GM03348 (cell line): Measurements from ENCODE around the gene ALDH1A3.
"Not testable (repeated sequence)": the region's sequence is repeated elsewhere in the genome, so short reads cannot be mapped to it uniquely, and the experiment has no call there.

ENCODE experiments used
- DNase-seq: peaks from one replicate; pipeline ENCODE4 v3.0.0; 2012; ENCODE audit warnings: low spot score

Gene ALDH1A3

DNA sequence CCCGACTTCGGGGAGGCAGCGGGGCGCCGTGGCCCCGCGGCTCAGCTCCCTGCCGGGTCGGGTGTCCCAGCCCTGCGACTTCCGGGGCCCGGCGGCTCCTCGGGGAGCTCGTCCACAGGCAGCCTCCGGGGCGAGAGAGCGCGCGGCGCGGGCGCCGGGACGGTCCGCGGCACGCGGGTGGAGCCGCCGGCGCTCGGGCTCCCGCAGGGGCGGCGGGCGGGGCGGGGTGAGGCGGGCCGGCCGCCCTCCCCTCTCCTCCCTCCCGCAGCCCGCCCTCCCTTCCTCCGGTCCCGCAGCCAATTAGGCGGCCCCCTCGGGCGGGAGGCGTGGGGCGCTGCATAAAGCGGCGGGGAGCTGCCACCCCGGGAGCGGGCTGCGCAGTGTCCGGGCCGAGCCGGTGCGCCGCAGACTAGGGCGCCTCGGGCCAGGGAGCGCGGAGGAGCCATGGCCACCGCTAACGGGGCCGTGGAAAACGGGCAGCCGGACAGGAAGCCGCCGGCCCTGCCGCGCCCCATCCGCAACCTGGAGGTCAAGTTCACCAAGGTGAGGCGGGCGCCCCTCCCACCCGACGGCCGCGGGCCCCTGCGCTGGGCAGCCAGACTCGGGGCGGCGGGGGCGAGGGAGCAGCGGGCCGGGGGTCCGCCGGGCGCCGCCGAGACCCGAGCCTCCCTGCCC, at the start of gene ALDH1A3:
ALDH1A3 (plus strand) TSS at position 368 of the 675 bp plus-strand sequence; CDS start at position 445, 77 bp downstream.
- DNase-seq = peak; percentile 90

DNA sequence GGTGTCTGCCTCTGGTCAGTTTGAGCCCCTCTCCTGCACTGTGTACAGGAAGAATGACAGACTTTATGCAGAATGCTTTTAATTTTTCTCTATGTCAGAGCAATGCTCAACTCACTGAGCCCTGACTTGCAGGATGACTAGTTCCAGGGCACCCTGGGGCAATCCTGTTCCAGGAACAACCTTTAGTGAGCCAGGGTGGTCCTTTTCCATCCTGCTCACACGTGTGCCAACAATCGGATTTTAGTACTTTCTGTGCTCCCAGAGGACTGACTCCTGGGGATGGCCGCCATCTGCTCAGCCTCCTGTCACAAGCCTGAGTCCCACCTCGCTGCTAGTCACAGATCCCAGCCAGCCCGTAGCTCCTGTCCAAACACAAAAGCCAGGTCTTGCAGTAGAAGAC, 48.2 kb upstream of the ALDH1A3 start:
- DNase-seq = no peak

DNA sequence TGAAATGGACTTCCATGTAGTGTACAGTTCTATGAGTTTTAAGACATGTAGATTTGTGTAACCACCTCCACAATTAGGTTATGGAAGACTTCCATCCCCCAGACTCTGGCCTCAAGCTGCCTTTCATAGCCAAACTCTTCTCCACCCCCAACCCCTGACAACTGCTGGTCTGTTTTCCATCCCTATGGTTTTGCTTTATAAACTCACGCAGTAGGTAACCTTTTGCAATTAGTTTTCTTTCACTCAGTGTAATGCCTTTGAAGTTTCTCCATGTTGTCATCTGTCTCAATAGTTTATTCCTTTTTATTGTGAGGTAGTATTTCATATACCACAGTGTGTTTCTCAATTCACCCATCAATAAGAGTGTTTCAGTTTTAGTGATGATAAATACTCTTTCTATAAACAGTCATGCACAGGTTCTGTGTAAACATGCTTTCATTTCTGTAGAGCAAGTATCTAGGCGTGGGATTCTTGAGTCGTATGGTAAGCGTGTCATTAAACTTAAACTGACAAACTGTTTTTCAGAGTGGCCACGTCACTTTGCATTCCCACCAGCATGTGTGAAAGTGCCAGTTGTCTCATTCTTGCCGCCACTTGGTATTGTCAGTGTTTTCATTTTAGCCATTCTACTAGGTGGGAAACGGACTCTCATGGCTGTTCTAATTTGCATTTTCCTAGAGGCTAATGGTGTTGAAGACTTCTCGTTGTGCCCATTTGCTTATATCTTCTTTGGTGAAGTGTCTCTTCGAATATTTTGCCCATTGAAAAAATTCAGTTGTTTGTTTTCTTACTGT, 47.3 kb upstream of the ALDH1A3 start:
- no peak for DNase-seq

DNA sequence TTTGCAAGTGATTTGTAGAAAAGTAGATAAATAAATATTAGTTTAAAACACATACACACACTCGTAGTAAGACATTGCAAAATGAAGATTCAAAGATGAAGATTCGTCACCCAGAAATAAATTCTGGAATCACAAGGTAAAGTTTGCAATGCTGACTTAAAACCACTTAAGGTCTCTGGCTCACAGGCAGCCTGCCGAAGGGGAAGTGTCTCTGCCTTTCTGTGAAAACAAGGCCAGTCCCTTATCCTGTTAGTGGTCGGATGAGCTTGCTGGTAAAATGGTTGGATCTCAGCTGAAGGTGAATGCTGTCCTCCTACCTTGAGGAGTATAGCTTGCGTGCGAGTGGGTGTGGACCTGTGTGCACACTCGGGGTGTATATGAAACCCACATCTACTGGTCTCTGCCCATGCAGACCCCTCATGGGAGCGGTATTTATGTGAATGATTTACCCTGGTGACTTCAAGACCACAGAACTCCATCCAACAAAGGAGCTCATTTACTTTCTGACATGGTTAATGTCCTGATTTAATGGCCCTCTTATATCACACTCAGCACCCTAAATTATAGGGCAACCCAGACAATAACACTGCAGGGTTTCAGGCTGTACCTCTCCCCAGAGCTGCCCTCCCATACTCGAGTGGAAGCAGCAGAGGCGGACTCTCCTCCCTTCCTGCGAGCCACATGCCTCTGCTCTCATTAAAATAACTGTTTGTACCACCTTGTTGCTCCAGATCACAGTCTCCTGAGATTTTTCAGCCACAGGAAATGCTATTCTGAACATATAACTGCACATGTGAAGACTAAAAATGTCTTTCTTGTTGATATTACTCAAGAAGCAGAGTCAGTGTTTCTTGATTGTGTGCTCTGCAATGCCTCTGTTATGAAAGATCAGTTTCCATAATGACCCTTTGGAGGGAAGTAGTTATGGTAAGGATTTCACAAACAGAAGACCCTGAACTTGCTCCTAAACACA, 45.9 kb upstream of the ALDH1A3 start:
- no peak for DNase-seq

DNA sequence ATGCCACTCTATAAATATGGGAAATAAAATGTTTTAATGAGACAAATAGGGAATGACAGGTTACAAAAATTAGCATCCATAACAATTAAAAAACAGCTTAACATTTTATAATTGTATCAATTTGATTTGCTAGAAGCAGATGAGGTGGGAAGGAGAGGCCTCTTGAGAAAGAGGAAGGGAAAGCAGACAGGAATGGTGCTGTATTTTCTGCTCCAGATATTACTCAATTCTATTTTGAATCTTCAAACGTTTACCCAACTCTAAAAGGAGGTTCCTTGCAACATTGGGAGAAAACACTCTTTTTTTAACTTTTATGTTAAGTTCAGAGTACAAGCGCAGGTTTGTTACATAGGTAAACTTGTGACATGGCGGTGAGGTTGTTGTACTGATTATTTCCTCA, 44.9 kb upstream of the ALDH1A3 start:
- no peak for DNase-seq

DNA sequence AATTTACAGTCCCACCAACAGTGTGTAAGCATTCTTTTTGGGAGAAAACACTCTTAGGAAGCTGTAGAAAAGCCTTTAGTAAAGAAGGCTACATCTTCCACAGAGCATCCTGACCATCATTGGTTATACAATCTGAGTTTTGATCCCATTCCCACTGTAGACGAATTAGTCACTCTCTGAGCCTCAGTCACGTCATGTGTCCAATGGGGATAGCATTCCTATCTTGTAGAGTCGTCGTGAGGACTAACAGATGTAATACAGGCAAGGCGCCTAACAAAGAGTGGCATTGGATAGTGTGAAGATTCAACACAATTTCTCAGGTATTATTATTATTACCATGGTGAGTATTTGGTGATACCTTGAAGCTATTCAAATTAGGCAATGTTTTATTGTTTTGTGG, 44.0 kb upstream of the ALDH1A3 start:
- no peak for DNase-seq

DNA sequence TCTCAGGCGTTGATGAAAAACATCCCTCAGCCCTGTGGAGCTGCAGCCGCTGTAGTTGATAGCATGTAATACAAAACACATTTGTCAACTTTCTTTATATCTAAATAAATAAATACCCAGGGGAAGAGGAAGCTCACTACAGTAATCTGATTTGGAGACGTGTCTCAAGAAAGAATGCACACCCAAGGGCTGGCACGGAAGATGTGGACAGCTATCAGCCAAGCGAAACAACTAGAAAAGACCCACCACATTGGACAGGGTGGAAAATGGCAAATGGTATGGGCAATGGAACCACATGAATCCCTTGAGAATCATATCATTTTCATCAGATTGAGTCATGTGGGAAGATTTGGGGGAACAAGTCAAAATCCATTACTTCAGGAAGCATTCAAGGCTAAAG, 43.1 kb upstream of the ALDH1A3 start:
- DNase-seq = no peak

DNA sequence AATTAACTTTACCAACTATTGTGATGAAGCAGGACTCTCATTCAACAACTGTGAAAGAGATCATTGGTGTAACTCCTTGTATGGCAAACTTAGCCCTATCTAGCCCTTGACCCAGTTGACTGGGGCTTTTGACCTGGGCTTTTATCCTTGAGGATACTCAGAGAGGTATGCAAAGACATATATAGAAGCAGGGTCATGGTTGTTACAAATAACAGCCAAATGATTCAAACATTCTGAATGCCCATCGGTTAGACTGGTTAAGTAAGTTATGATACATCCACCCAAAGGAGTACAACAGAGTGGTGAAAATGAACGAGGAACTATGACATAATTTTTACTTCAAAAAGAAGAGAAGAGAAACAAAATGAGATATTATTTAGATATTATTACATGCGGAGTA, 38.2 kb upstream of the ALDH1A3 start:
- no peak for DNase-seq

DNA sequence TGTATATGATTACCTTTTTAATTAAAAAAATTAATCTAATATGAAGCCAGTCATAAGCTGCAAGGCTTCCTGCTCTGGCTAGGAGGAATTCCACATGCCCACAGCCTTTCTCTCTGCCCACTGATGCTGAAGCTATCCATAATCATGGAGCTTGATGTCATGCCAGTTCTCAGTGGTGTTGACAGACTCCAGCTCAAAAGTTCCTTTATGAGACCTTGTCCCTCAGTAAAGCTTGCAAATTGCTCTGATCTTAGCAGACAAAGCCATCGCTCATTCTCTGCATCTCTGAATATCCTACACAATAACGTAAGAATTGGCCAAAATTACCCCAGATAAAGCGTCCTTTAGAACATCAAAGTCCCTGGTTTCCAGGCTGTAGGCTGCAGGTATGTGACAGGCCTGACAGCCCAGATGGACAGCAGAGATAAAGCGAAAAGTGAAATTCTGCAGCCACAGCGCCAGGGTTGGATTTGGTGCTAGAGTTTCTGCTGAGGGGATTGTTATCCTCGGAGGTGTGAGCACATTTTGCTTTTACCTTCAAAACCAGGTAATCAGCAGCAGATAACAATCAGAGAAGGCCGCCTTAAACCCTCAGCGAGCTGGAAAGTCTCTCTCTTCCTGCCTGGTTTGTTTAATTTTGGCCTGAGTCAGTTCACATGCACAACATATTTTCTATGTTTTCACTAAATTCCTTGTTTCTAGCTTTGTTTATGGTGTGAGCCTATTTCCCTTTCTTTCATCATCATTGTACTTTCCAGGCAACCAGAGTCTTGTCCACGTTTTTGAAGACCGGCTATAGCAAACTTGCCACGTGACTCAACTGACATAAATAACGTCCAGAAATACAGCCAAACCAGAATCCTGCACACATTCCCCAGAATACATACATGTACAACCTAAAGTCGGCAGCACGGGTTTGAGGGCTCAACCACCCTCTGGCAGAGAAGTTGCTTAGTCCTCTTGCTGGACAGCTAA, 36.6 kb upstream of the ALDH1A3 start:
- DNase-seq = peak; percentile 40

DNA sequence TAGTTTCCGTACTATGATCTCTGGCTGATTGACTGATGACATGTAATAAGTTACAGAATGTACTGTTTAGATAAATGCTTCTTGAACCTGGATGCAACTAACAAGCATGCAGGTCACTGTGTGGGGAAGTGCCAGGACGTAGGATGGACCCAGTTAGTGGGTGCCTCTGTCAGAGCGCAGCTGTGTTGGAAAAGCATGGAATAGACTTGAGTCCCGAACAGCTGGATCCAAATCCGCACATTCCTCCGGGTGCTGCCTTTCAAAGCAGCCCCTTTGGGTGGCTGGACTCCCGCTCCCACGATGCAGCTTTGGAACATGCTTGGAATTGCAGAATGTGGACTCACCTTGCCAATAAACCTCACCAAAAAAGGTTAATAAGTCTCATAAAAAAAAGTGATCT, 35.5 kb upstream of the ALDH1A3 start:
- no peak for DNase-seq

DNA sequence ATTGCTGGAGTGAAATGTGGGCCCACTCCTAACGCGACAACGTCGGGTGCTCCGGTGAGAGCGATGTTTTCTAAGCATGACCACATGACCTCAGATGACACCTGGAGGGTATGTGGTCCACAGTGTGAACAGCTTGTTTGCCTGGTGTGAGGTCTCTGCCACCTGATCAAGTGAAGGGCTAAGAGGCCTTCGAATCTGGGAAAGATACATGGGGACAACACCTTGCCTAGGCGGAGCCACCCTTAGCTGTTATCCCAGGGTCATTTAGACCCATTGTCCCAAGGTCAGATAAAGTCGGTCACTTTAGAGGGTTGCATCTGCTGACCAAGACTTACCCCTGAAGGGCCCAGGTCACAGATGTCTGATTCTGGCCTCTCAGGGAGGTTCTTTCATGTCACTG, 34.9 kb upstream of the ALDH1A3 start:
- DNase-seq = no peak

DNA sequence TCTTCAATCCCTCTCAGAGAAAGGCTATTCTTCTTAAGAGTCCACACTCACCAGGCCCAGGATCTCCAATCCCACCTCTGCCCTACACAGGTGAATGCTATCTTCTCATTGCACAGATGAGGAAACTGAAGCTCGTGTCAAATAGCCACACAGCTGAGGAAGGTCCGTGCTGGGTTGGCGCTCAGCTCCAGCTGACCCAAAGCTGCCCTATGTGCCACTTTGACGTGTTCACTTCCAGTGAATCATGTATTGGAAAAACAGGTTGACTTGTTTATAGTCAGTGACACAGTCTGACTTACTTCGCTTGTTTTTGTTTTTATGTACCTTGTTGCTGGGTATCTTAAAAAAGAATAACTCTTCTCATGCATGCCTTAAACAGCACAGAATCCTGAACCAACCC, 32.4 kb upstream of the ALDH1A3 start:
- no peak for DNase-seq

DNA sequence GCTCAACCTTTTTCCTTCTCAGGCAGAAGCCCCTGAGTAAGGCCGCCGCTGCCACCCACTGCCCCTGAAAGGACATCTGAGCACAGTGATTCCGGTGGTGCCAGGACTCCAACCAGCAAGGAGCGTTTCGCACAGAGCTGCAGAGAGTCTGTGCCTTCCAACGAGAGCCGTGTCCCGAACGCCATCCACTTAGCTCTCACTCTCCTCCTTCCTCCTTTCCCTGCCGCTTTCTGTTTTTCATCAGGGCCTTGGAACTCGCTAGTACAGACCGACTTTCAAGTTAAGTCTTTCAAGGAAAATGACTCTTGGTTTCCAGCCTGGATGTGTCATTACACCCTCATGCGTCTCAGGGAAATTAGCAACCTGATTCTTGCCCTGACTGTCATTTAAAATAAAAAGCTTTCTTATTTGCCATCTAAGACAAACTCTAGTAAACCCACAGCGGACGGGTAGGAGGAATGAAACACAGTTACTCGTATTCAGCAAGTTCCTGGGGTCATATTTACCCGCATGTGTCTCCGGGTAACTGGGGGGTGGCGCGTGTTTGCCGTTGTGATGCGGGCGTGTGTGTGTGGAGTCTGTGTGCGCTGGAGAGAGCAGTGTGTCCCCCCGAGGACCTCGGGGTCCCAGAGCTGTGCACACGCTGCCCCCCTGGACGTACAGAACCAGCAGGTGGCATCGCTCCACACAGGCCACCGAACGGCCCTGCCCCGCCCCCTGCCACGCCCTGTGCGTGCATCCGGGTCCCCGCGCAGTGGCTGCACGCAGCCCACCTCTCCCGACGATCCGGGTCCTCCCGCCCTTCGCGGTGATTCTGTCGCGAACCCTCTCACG, 30.4 kb upstream of the ALDH1A3 start:
- DNase-seq = peak; percentile 82

DNA sequence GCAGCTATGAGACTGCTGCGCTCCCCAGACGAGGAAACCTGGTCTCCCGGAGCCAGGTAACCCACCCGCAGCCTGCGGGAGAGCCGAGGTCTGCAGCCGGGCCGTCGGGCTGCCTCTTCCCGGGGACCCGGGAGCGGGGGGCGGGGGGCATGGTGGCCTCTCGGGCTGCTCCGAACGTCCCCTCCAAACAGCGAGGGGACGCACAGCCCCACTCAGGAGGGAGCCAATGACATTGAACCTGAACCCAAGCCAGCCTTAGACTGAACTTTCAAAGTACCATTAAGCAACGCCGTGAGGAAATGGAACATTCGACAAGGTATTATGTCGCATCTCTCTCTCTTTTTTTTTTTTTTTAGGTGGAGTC, 29.8 kb upstream of the ALDH1A3 start:
- DNase-seq = no peak

DNA sequence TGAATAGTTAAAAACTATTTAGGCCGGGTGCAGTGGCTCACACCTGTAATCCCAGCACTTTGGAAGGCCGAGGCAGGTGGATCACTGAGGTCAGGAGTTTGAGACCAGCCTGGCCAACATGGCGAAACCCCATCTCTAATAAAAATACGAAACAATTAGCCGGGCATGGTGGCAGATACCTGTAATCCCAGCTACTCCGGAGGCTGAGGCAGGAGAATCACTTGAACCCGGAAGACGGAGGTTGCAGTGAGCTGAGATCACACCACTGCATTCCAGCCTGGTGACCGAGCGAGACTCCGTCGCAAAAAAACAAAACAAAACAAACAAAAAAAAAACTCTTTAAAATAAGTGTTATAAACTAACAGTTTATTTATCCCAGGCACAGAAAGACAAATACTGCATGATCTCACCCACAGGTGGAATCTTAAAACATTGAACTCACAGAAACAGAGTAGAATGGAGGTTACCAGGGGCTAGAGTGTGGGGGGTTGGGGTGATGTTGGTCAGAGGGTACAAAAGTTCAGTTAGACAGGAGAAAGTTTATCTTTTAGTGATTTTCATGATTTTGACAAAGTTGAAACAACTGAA, 28.1 kb upstream of the ALDH1A3 start:
- DNase-seq = not testable (repeated sequence)

DNA sequence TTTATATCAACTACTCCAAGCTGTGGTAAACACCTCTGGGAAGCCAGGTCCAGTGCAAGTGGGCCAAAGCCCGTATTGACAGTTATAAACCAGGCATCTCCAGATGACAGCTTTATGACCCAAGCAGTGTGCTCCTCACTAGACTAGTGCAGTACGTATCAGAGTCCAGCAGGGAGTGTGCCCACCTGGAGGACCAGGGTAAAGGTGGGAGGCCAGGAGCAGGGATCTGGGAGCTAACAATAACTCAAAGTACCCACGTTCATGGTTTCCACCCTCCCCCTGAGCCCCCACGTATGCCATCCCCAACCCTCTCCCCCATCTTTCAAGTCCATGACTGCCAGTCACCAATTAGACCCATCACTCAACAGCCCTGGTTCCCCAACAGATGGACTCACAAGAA, 27.0 kb upstream of the ALDH1A3 start:
- DNase-seq = no peak

DNA sequence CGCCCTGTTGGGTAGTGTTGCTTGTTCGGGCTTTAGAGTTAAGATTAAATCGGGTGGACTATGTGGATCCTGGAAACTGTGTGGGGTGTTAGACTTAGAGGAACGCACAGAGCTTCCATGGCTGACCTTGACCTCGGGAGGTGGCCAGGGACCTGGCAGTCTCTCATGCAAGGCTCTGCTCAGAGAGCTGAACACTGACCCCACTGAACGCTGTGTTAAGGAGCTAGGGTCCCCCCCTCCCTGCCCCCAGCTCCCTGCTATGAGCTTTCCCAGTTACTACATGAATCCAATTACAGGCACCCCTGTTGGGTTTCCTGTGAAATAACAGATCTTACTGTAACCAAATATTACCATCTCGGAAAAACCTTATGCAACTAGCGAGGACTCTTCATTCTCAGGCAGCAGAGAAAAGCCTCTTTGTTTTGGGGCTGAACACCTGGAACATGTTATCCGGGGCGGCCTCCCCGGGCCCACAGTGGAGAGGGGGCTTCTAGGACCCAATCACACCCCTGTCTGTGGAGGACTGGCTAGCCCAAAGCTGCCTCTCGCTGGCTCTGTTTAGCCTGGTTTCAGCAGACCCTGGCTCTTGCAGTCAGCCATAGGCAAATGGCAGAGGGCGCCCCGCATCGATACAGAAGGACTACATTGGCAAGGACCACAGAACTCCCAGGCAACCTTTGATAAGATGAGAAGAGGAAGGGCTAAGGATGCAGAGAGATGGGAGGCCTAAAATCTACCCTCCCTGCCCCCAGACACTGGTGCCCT, 25.8 kb upstream of the ALDH1A3 start:
- DNase-seq = no peak

DNA sequence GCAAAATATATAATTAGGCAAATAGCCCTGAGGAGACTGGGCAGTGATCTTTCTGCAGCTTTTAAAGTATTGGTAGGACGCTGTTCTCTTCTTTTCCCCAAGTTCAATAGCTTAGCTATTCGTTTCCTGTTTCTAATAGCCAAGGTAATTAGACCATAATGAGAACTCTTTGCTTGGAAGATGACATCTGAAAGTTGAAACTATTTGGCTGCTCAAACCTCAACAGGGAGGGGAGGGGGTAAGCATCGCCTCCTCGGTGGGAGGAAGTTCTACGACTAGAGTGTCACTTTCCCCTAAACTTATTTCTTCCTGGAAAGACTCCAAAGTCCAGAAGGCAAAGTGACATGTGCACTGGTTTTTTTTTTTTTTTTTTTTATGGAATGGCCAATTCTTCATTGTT, 22.8 kb upstream of the ALDH1A3 start:
- no peak for DNase-seq

DNA sequence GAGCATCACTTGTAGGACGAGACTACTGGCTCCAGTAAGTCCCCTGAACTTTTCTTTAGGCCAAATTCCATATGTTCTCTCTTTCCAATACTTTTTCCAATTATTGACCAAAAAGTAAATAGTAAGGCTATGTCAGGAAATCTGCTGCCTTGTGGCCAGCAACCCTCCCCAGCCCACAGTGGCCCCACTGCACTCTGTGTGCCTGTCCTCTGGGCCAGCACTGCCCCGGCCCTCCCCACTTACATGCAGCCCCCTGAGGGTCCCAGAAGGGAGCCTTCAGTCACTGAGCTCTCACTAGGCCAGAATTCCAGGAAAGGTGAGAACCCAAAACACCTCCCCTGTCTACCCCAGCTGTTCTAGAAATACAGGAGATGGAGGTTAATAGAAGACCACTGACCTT, 21.3 kb upstream of the ALDH1A3 start:
- DNase-seq = no peak
